ENCODE results near the gene ICE2. TPM values are rescaled to one million over a fixed set of nuclear protein-coding genes. Genes with fewer than 3 reads are reported as not detected.

ICE2 gene
- polyA plus RNA-seq, 3 donors, result 69.9 to 93.7 (median 85.6) TPM

- DNase-seq, result peak; percentile 43
Observed at GRCh38 chr15:60507596-60508424, 28.9 kb upstream of the ICE2 start.

GRCh38 chr15:60496853-60497252 lies 17.9 kb upstream of the ICE2 start:
- no peak for DNase-seq

GRCh38 chr15:60494108-60494507 lies 15.2 kb upstream of the ICE2 start:
- no peak for DNase-seq

GRCh38 chr15:60493166-60493565 lies 14.2 kb upstream of the ICE2 start:
- no peak for DNase-seq

GRCh38 chr15:60486742-60487141 lies 7.8 kb upstream of the ICE2 start:
- DNase-seq, result no peak

- DNase-seq, result no peak
Observed at GRCh38 chr15:60485365-60486055, 6.6 kb upstream of the ICE2 start.

- DNase-seq, result no peak
Observed at GRCh38 chr15:60483042-60483441, 4.1 kb upstream of the ICE2 start.

- DNase-seq, result no peak
Observed at GRCh38 chr15:60480888-60481287, 1.9 kb upstream of the ICE2 start.

- no peak for DNase-seq
Observed at GRCh38 chr15:60480149-60480548, 1.2 kb upstream of the ICE2 start.

- DNase-seq, result no peak
Observed at GRCh38 chr15:60479361-60480110, 594 bp upstream of the ICE2 start.

GRCh38 chr15:60477916-60478565 lies 901 bp downstream of the ICE2 start:
- DNase-seq, result peak; percentile 29

GRCh38 chr15:60477164-60477563 lies 1.8 kb downstream of the ICE2 start:
- DNase-seq, result no peak

- no peak for DNase-seq
Observed at GRCh38 chr15:60476713-60477112, 2.2 kb downstream of the ICE2 start.

- DNase-seq, result no peak
Observed at GRCh38 chr15:60473135-60473534, 5.8 kb downstream of the ICE2 start.

- DNase-seq, result no peak
Observed at GRCh38 chr15:60471314-60471713, 7.6 kb downstream of the ICE2 start.

- DNase-seq, result no peak
Observed at GRCh38 chr15:60469893-60470641, 8.9 kb downstream of the ICE2 start.

GRCh38 chr15:60464836-60465630 lies 13.9 kb downstream of the ICE2 start:
- no peak for DNase-seq

- DNase-seq, result no peak
Observed at GRCh38 chr15:60462027-60462426, 16.9 kb downstream of the ICE2 start.

- no peak for DNase-seq
Observed at GRCh38 chr15:60460931-60461330, 18.0 kb downstream of the ICE2 start.

GRCh38 chr15:60458721-60459120 lies 20.2 kb downstream of the ICE2 start:
- no peak for DNase-seq

- DNase-seq, result no peak
Observed at GRCh38 chr15:60457985-60458384, 21.0 kb downstream of the ICE2 start.

Data from renal pelvis (tissue), 4 donors.